Renal cortex interstitium (tissue), 11 donors: ENCODE measurements around the gene FEZ2. TPM values are rescaled to one million over a fixed set of nuclear protein-coding genes. Genes with fewer than 3 reads are reported as not detected.

Source experiments
- DNase-seq, 11 donors: peaks; one replicate each; pipeline ENCODE4 v3.0.0-alpha.2; 2013; ENCODE audit warnings: low read depth in 9 of 11, low spot score in 4 of 11; ENCODE audit errors: extremely low read depth in 1 of 11
- polyA plus RNA-seq, 3 donors: library from polyadenylated mRNA; unstranded; fragments of 120-200 nt; gene quantifications; one replicate each; pipeline ENCODE4 v1.2.1, GENCODE V29; 2013; ENCODE audit not compliant: insufficient read length in 3 of 3

The FEZ2 gene
- polyA plus RNA-seq, 3 donors: 68.6 to 98.0 (median 90.9) TPM

DNA sequence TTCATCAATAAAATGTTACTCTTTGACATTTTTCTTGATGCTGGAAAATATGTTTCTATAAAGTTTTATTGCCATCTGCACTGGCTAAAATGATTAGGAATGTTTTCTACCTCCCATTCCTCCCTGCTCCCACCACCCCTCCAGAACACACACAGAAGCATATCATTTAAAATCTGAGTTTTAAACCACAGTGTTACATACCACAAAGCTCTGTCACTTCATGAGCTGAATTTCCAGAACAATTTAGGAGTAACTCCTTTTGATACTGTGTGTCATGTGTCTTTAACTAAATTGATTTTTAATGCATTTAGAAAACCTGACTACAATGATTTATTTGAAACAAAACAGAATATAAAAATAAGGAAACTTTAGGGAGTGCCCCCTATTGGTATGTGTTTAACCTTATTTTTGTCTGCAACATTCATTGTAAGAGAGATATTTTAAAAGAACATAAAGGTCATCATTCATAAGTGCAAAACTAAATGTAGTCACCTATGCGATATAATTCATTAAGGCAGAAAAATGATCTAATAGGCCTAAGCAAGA lies 52.0 kb downstream of the FEZ2 start:
- DNase-seq: no peak

DNA sequence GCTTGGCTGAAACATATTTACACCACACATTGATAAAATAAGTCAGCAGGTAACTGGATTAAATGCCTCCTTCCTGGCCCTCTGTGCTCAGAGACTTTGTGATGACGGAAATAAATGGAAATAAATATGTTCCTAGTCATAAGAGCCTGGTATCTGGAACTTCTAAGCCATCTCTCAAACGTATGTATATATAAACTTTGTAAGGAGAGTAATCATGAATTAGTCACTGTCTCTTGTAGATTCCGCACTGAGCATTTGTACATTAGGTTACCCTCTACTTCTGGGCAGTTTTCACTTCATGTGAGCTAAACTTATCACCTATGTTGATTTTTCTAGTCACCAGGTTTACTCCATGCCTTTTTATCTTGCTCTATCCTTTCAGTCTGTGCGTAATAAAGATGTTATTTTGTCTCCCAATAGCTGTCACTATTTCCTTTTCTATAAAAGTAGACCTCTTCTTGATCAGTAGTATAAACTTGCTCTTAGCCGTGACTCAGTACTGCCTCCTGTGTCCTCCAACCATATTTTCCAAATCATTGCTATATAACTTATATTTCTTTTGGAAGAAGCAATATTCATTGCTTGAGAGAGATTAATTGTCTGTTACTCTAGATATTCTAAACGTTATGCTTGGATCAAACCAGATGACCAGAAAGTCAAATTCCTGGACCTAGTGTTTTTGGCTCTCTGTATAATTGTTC lies 53.2 kb downstream of the FEZ2 start:
- no peak for DNase-seq

DNA sequence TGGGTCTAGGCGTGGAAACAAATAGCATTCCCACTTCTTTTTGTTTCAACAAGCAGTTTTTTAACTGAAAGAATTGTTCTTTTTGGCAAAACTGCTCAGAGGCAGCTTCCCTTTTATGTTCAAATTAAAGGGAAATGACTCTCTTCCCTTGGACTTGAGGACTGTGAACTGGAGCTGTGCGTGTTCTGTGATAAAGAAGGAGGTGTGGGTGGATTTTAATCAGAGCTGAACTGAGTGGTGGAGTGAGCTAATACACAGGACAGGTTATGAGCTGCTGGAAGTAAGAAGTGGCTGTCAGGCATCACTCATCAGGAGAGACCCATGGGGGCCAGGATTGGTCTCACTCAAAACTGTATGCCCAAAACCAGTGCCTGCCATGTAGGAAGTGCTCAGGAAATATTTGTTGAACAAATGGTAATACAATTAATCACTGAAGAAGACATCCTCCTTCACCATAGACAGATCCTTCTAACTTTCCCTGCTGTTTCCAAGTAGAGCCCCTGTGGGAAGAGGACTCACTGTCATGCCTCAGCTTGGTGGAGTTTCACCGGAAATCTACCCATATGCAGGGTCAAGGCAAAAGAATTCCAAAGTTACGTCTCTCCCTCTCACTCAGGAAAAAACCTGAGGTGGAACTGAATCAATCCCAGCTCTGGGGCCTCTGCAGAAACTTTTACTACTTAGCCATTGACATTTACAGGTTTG lies 55.9 kb downstream of the FEZ2 start:
- no peak for DNase-seq

DNA sequence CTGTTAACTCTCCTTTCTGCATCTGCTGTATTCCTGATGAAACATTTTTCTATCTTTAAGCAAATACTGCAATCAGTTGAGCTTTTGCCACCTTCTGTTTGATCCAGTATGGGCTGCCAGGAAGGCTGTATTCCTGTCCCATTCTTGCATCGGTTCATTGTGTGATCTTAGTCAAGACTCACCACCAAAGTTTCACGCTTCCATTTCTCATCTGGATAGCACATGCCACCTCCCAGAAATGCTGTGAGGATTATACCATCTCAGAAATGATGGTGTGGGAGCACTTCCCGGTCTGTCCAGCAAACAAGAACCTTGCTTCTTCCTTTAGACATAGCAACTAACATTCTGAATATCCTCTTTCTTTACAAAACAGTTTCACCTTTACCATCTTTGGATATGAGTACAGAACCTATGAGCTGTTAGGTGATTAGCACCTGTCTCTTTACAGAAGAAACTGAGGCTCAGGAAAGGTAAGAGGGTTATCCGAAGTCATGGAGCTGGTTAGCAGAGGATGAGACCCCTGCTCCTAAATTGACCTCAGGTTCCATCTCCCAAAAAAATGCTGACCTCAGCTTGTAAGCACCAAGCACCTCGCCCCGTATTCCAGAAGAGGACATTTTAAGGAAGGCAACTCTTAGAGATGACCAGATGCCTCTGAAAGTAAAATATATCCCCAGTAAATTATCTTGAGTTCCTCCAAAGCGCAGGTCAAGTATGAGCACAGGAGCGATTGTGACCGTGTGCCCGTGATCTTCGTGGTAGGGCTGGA lies 56.8 kb downstream of the FEZ2 start:
- DNase-seq: no peak

DNA sequence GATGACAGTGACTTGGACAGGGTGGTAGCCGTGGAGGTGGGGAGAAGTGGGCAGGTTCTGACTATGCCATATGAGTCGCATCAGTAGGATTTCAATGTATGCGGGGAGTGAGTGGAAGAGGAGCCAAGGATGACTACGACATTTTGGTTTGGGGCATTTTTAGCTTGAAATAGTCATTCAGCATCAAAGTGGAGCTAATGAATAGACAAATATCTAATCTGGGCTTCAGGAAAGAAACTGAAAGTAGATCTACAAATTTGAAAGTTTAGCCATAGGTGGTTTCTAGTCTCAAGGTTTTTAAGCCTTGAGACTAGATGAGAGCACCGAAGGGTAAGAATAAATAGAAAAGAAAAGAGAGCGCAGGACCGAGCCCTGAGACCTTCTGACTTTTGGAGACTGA lies 58.3 kb downstream of the FEZ2 start:
- no peak for DNase-seq

DNA sequence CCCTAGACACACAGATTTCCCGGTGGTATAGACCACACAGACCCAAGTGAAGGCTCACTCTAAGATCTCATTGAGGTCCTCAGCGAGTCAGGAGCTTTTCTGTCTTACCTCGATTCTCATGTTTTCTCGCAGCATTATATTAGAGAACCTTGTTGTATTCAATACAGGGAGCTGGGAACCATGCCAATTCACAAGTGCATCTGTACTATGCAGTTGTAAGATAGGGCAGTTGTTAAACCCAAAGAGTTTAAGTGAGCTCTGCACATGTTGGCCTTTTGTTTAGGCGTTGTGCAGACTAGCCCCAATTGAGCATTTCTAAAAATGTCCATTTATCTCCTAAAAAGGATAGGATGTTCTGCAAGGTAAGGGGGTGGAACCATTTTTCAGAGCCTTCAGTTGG lies 59.6 kb downstream of the FEZ2 start:
- DNase-seq: no peak

DNA sequence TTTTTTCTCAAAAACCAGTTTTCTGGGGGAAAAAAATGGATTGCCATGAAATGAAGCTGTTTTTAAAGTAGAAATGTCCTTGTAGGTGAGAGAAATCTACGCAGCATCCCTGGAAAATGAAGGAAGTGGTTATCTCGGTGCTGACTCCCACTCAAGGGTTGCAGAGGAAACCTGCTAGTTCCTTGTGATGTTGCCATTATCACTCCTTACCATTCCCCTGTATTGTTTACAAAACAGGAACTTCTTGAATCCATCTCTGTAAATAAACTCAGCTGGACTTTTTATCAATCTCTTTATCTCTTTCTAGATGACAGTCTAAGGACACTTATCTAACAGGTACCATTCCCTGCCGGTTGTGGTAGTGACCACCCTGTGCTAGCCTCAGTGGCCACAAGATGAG lies 61.2 kb downstream of the FEZ2 start:
- no peak for DNase-seq

DNA sequence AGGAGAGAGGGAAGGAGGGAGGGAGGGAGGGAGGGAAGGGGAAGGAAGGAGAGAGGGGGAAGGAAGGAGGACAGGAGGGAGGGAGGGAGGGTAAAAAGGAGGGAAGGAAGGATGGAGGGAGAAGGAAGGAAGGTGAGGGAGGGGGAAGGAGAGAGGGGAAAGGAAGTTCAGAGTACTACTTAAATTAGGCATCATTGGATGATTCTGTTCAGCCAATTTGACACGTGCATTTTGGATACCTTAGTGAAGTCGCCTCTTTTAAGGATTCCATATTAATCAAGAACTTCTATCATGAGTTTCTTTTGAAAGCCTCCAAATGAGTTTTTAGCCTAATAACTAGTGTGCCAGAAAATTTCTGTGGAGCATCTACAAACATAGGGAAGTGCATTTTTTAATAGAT lies 62.9 kb downstream of the FEZ2 start:
- no peak for DNase-seq

DNA sequence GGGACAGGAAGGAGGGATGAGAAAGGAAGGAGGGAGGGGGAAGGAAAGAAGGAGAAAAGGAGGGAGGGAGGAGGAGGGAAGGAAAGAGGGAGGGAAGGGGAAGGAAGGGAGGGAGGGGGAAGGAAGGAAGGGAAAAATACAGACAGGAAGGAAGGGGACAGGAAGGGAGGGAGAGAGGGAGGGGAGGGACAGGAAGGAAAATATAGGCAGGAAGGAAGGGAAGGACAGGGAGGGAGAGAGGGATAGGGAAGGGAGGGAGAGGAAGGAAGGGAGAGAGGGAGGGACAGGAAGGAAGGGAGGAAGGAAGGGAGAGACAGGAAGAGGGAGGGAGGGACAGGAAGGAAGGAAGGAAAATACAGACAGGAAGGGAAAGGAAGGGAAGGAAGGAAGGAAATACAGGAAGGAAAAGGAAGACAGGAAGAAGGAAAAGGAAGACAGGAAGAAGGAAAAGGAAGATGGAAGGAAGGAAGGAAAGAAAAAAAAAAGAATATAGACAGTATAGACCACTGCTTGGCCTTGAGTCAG lies 63.6 kb downstream of the FEZ2 start:
- DNase-seq: no peak

DNA sequence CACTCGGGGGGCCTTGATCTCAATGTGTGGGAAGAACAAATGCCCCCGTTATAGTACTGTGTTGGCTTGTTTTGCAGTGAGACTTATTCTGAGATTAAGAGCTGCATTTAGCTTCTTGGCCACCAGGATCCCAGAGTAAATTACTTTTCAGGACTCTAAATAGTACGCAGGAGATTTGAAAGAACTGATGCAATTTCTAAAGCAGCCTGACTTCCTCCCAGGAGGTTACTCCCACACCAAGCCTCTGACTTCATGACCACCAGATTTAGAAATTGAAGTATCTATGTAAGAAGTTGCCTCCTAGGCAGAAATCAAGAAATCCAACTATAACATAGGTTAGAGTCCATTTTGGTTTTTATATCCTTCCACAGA lies 67.0 kb downstream of the FEZ2 start:
- no peak for DNase-seq

DNA sequence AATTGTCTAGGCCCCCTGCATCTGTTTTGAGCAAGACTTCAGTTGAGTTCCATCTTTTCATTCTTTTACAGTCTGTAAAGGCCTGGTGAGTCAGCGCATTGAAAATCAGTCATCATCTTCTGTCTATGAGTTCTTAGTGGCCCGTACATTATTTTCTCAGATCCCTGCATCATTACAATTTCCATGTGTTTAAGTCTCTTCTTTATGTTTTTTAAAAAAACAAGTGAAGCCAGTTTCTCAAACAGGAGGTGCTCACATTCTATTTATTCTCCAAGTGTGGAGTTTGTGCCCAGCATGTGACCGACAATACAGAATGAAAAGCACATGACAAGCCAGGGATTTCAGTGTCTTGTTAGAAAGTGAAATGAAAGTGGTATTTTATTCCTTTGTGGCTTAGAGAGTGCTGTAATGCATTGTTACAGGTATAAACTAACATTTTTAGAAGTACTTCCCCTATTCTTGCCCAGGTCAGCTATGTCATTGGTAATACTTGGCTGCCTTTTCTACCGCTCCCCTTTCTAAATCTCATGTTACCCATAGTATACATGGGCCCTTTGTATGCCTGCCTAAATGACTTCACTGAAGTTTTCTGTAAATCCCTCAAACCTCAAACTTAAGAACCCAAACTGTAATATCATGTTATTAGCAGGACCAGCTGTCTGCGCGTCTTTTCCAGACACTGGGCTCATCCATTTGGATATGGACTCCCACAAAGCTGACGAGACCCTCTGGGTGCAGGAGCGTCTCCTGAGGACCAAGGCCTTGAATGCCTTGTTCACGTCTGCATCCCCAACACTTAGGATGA lies 67.6 kb downstream of the FEZ2 start:
- no peak for DNase-seq

DNA sequence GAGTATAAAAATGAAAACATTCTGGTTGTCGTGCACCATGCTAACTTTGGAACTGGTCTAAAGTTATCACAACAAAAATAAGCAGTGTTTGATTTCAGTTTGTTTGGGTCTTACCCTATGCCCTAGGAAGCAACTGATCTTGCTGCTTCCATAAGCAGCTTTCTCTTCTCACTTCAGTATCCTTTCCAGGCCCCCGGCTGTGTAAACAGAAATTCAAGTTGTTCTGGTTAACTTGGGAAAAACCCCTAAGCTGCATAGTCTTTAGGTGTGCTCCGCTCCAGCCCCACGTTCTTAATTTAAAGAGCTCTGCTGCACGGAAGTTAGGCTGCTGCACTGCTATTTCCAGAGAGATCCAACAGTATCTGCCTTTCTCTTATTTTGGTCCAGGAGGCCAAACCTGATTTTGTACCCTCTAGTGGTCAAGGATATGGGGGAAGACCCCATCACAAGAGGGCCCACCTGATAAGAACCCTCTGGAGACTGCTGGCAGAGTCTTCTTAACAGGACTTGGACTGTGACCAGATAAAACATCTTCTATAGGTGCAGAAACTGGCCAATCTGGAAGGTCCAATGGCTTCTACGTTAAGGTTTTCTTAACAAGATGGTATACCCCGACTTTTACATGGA lies 69.1 kb downstream of the FEZ2 start:
- DNase-seq: no peak

DNA sequence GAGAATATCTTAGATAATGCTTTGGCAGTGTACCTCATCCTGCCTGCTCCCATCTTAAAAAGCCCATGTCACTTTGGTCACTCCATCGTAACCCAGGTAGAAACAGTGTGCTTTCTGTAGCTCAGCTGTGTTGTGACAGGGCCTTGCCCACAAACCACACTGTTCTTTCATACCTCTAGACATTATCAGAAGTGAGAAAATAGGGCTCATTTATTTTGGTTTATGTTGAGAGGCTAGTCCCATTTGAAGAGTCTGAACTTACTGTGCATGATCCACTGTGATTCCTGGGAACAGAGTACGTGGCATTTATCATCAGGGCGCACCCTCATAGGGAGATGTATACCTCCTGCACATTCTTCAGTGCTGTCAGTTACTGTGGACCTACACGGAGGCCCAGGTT lies 69.7 kb downstream of the FEZ2 start:
- no peak for DNase-seq

DNA sequence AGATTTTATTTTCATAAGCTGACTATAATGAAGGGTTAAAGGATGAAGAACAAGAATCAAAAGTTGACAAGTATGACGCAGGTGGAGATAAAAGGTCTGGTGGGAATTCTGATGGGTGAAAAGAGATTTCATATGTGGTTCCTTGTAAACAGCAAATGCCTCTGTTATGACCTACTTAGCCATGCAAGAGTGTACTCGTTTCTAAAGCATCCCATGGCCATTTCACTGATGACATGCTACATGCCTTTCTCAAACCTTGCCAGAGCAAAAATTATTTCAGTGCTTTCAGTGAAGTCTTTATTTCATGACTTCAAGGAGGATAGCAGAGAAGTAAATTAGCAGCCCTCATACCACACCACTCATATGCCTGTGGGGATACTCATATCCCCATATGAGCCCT lies 71.7 kb downstream of the FEZ2 start:
- DNase-seq: no peak

DNA sequence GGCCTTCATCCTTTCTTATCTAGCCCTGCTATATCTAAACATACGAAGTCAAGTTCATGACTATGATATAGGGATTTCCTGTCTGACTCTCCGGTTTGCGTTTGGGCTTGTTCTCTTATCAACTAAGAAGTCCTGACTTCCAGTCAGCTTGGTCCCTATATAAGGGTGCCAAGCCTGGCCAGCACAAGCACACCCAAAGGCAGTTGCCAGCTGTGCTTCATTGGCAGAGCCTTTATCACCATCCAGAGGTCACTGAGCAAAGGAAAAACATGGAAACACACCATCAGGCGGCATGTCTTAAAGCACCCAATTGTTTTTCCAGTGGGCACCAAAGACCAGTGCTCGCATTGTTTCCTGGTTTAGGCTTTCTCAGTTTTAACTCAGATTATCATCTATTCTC lies 72.7 kb downstream of the FEZ2 start:
- DNase-seq: no peak

DNA sequence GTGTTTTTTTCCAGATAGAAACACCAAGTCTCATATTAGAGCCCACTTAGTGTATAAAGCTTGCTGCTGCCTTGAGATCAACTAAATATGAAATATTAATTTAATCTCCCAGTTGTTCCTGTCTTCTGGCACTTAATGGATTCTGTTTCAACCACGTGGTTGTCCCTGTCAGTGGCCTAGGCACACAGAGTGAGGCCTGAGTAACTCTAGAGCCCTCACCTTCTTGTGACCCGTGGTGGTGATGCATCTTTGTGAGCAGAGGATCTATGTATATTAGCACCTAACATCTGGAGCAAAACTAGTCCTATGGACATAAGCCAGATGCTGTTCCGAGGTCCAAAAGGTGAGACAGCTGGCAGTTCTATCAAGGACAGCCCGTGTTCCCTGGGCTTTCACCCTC lies 74.8 kb downstream of the FEZ2 start:
- no peak for DNase-seq

DNA sequence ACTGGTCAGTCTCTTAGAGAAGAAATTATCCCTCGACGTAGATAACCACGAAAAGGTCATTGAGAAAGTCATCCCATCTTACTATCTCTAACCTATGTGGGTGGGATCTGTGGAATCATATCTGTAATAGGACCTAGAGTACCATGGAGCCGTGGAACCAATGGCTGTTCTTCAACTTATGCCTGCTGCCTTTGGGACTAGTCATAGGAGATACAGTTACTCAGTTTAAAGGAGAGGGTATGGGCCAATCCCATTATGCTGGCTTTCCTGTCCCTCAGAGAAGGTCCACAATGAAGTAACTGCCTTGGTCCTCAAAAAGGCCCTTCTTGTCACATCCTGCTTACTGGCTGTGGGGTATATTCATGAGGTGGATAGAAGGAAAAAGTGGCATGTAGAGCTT lies 77.5 kb downstream of the FEZ2 start:
- no peak for DNase-seq

DNA sequence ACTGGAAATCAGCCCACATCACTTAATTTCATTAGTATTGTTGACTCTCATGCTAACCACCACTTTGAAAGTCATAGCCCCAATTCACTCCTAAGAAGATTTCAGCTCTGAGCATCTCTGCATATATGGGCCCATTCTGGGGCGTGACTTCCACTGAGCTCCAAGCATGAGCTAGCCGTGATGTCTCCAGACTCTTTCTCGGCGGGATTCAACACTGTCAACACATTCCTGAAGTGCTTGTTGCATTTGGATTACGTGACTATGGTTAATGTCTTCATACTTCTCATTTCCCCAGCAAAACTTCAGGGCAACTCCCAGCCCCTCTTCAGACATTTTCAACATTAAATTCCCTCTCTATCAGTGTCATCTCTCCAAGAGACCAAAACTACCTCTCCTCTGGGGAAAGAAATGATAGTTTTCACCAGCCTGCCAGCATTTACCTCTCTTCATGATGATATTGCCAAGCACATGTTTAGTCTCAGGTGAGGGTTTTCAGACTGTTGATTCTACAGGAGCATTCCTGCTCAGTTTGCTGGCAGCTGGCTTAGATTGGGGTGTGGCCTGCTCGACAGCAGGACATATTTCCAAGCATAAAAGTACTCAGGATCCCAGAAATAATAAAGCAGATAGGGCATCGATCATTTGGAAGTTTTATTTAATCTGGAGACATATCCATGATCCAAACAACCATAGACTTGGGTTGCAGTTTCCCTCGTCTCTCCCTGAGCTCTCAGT lies 81.7 kb downstream of the FEZ2 start:
- DNase-seq: no peak
